K562 (cell line): ENCODE measurements around the gene SMIM41. TPM values are rescaled to one million over a fixed set of nuclear protein-coding genes. Genes with fewer than 3 reads are reported as not detected.

Experiments used
- CTBP1 ChIP-seq: fragments of 450-650 bp; IDR thresholded peaks from 2 replicates; pipeline ENCODE4 v1.6.1; 2016; ENCODE audit warnings: borderline replicate concordance
- DDX20 ChIP-seq: fragments of 450-650 bp; IDR thresholded peaks from 2 replicates; pipeline ENCODE4 v1.6.1; 2016; ENCODE audit warnings: missing genetic modification characterization, low read depth, mild to moderate bottlenecking, missing compliant biosample characterization, moderate library complexity
- FOXJ2 ChIP-seq: fragments of 200-800 bp; sonication (Bioruptor generic); IDR thresholded peaks from 2 replicates; pipeline ENCODE4 v1.6.1; 2016; ENCODE audit warnings: missing genetic modification characterization, missing compliant biosample characterization
- HINFP ChIP-seq: fragments of 450-650 bp; conservative IDR thresholded peaks from 2 replicates; pipeline ENCODE4 v1.6.1; 2016; ENCODE audit warnings: missing genetic modification characterization, low read depth, mild to moderate bottlenecking, control low read depth, missing compliant biosample characterization
- JUNB ChIP-seq: fragments of 450-650 bp; formaldehyde crosslinking; conservative IDR thresholded peaks from 2 replicates; pipeline ENCODE4 v1.4.0; 2020; ENCODE audit warnings: mild to moderate bottlenecking
- MAZ ChIP-seq, 2 experiments: fragments of 450-650 bp in 1 of 2; sonication (generic) in 1 of 2; formaldehyde crosslinking; IDR thresholded peaks in 1 of 2; conservative IDR thresholded peaks in 1 of 2; 2 replicates each; pipeline versions ENCODE4 v1.4.0 to v1.5.0; 2020; ENCODE audit warnings: mild to moderate bottlenecking in 1 of 2, missing genetic modification reagents in 1 of 2
- PYGO2 ChIP-seq: fragments of 450-650 bp; IDR thresholded peaks from 2 replicates; pipeline ENCODE4 v1.6.1; 2016; ENCODE audit warnings: mild to moderate bottlenecking, missing genetic modification characterization, moderate library complexity, missing compliant biosample characterization
- RCOR1 ChIP-seq, 2 experiments: IDR thresholded peaks; 2 replicates each; pipeline ENCODE4 v1.6.1; 2012; ENCODE audit warnings: low read depth in 2 of 2, low read length in 2 of 2, borderline replicate concordance in 1 of 2, improper control_type of control experiment in 1 of 2
- TEAD2 ChIP-seq: fragments of 450-650 bp; IDR thresholded peaks from 2 replicates; pipeline ENCODE4 v1.6.1; 2016; ENCODE audit warnings: missing genetic modification characterization, control low read depth, missing compliant biosample characterization
- ZEB2 ChIP-seq: fragments of 450-650 bp; IDR thresholded peaks from 2 replicates; pipeline ENCODE4 v1.6.1; 2016
- ZNF551 ChIP-seq: fragments of 250-450 bp; sonication (Bioruptor Pico); IDR thresholded peaks from 2 replicates; pipeline ENCODE4 v1.5.0; 2021; ENCODE audit warnings: mild to moderate bottlenecking, moderate library complexity
- polyA plus RNA-seq, 8 experiments: library from polyadenylated mRNA; depleted of rRNA in 4 of 8; stranded (reverse) in 5 of 8; unstranded in 3 of 8; fragments of >200 nt; fragmentation: Nextera tagmentation in 2 of 8; fragmentation: Illumina TruSeq in 1 of 8; extraction: Ambion mirVana in 2 of 8; extraction: Trizol in 1 of 8; gene quantifications; 2 replicates each; pipeline versions ENCODE4 v1.2.1 to v1.2.3, GENCODE V29; 2011 to 2014; ENCODE audit warnings: inconsistent platforms in 1 of 8, missing spikeins in 1 of 8
- total RNA-seq, 7 experiments: library from RNA; depleted of rRNA in 6 of 7; stranded (reverse); fragments of >200 nt in 6 of 7; fragmentation: Illumina TruSeq in 2 of 7; extraction: Trizol in 2 of 7; gene quantifications; 2 replicates each; pipeline versions ENCODE4 v1.2.1 to v1.2.3, GENCODE V29; 2011 to 2021; ENCODE audit warnings: low replicate concordance in 1 of 7

Gene SMIM41
- total and polyA plus RNA-seq, 9 of the 15 experiments (the other 6 are each of a cell fraction or from before 2014, with no cell fraction given): not detected

GRCh38 chr12:52119398-52120254, 40.1 kb downstream of the SMIM41 start (continued):
- TF ChIP-seq TEAD2 (tag): no peak
- no peak for TF ChIP-seq PYGO2 (tag)
- no peak for TF ChIP-seq JUNB
- 0 out of 4 replicates have a peak, but pooled peaks of 1 of the 2 experiments have one; percentile 13 for TF ChIP-seq RCOR1 (IDR thresholded peaks at IDR 0.05; ENCODE audit: borderline replicate concordance in 1 of 2, low read depth in 2 of 2, low read length in 2 of 2)
- TF ChIP-seq HINFP (tag): no peak
- TF ChIP-seq FOXJ2 (tag): no peak
- peak in 1 of 2 experiments; percentile 34; a peak in 1 of 4 replicates for TF ChIP-seq MAZ (CRISPR knock-in tag; conservative IDR thresholded peaks at IDR 0.05 in 1 of 2, IDR thresholded peaks at IDR 0.05 in 1 of 2)
- TF ChIP-seq CTBP1: 0 out of 2 replicates have a peak, but pooled peaks have one; percentile 59
- TF ChIP-seq ZNF551 (CRISPR knock-in tag): no peak
- no peak for TF ChIP-seq DDX20
- TF ChIP-seq ZEB2: peak; percentile 54; the same call in 1 of the 2 replicates
